Astrocyte of the spinal cord (primary cell): ENCODE results near the gene MYL4.
"Not testable (repeated sequence)": the region's sequence is repeated elsewhere in the genome, so short reads cannot be mapped to it uniquely, and the experiment has no call there.

Source experiments
- DNase-seq: peaks from one replicate; pipeline ENCODE4 v3.0.0; 2011; ENCODE audit warnings: low read depth, low spot score
- H3K4me3 ChIP-seq: 2 replicates; pipeline ENCODE4 v1.5.1; 2011; ENCODE audit warnings: low read depth, mild to moderate bottlenecking, low read length, moderate library complexity
- CTCF ChIP-seq: IDR thresholded peaks from 2 replicates; pipeline ENCODE4 v1.5.1; 2012; ENCODE audit warnings: low read depth, mild to moderate bottlenecking, low read length, inconsistent platforms
- in situ Hi-C: cut with HindIII; loops from 2 replicates; pipeline ENCODE4 v1.10.0; 2017; ENCODE audit warnings: low sequenced_read_pairs

The MYL4 gene

GRCh38 chr17:47219621-47220475 is 10.7 kb downstream of the MYL4 start:
- no peak for TF ChIP-seq CTCF
- H3K4me3 ChIP-seq = no peak overlapping the region
- DNase-seq = no peak
- in situ Hi-C loops = no loop called here

- no peak overlapping the region for H3K4me3 ChIP-seq
- DNase-seq = no peak
- TF ChIP-seq CTCF = no peak
- in situ Hi-C loops = no loop called here
These were observed 11.4 kb downstream of the MYL4 start for GRCh38 chr17:47220531-47220999.

GRCh38 chr17:47221154-47221553 is 12.0 kb downstream of the MYL4 start:
- in situ Hi-C loops = no loop called here
- no peak for TF ChIP-seq CTCF
- no peak for DNase-seq
- H3K4me3 ChIP-seq = no peak overlapping the region

GRCh38 chr17:47222047-47222446 is 12.9 kb downstream of the MYL4 start:
- TF ChIP-seq CTCF = no peak
- in situ Hi-C loops = no loop called here
- no peak for DNase-seq
- H3K4me3 ChIP-seq = no peak overlapping the region

- in situ Hi-C loops = no loop called here
- TF ChIP-seq CTCF = no peak
These were observed 13.9 kb downstream of the MYL4 start for GRCh38 chr17:47223007-47223406.

GRCh38 chr17:47223460-47223859 is 14.3 kb downstream of the MYL4 start:
- TF ChIP-seq CTCF = no peak
- DNase-seq = no peak
- in situ Hi-C loops = no loop called here
- no peak overlapping the region for H3K4me3 ChIP-seq

More at GRCh38 chr17:47223007-47223406, 13.9 kb downstream of the MYL4 start:
- no peak overlapping the region for H3K4me3 ChIP-seq
- DNase-seq = no peak

GRCh38 chr17:47224077-47224476 is 14.9 kb downstream of the MYL4 start:
- H3K4me3 ChIP-seq, in situ Hi-C loops, DNase-seq: not testable (repeated sequence)
